HCT116 (cell line): ENCODE measurements around the gene PHLDA1. TPM values are rescaled to one million over a fixed set of nuclear protein-coding genes. Genes with fewer than 3 reads are reported as not detected.

Source experiments
- ATAC-seq: fragments of 200-7000 bp; cut with Tn5 transposase; 2 replicates; pipeline ENCODE4 v1.9.1; 2020; ENCODE audit warnings: mild to moderate bottlenecking, moderate library complexity
- BruUV-seq: library from RNA; stranded (reverse); fragments of 400-500 nt; replicated peaks from 2 replicates; lab custom pipeline; 2021; lab: Mats Ljungman, UMichigan
- CTCF ChIA-PET: fragments of 300-600 bp; sonication (Branson Sonifier 250); formaldehyde crosslinking; loops from one replicate; lab custom pipeline; 2021; ENCODE audit warnings: antibody characterized with exemption; lab: Charles Lee
- POLR2A ChIA-PET: fragments of 300-600, 350-600 bp; sonication (Branson Sonifier 250); formaldehyde crosslinking; loops from one replicate; lab custom pipeline; 2021; ENCODE audit warnings: antibody characterized with exemption; lab: Charles Lee
- RAD21 ChIA-PET, 2 experiments: fragments of 300-600 bp; sonication (Branson Sonifier 250); formaldehyde crosslinking; loops; one replicate each; lab custom pipeline; 2023; ENCODE audit warnings: low total read pairs in 2 of 2; ENCODE audit not compliant: uncharacterized antibody in 2 of 2, unreplicated experiment in 2 of 2, low non-redundant PET in 1 of 2; lab: Charles Lee
- DNase-seq: peaks from one replicate; pipeline ENCODE4 v3.0.0-alpha.2; 2010; ENCODE audit warnings: low read depth, low spot score
- H2AFZ ChIP-seq: fragments of 200-600 bp; shearing (Covaris generic), sonication (generic); 2 replicates; pipeline ENCODE4 v1.6.1; 2017; ENCODE audit warnings: low read depth, mixed run types, mixed read lengths, antibody characterized with exemption, low read length; ENCODE audit not compliant: poor library complexity, severe bottlenecking
- H3K27ac ChIP-seq: 2 replicates; pipeline ENCODE4 v1.5.1; 2012; ENCODE audit warnings: low read depth, low read length
- H3K27me3 ChIP-seq: fragments of 200-600 bp; sonication (generic); 2 replicates; pipeline ENCODE4 v1.6.1; 2016; ENCODE audit warnings: mixed run types, low read length, mixed read lengths; ENCODE audit not compliant: insufficient read depth
- H3K36me3 ChIP-seq, 2 experiments: fragments of 200-500 bp in 1 of 2; fragments of 200-600 bp in 1 of 2; sonication (Bioruptor generic) in 1 of 2; sonication (generic) in 1 of 2; 2 replicates each; pipeline versions ENCODE4 v1.5.1 to v1.6.1; 2014 to 2016; ENCODE audit warnings: low read length in 2 of 2, inconsistent platforms in 1 of 2, mixed read lengths in 1 of 2, mixed run types in 1 of 2; ENCODE audit not compliant: insufficient read depth in 2 of 2, control insufficient read depth in 1 of 2
- H3K4me1 ChIP-seq, 2 experiments: fragments of 200-600 bp in 1 of 2; sonication (generic) in 1 of 2; 2 replicates each; pipeline versions ENCODE4 v1.5.1 to v1.6.1; 2012 to 2017; ENCODE audit warnings: low read length in 2 of 2, inconsistent platforms in 1 of 2, mild to moderate bottlenecking in 1 of 2, mixed read lengths in 1 of 2, mixed run types in 1 of 2, moderate library complexity in 1 of 2; ENCODE audit not compliant: insufficient read depth in 2 of 2, control insufficient read depth in 1 of 2
- H3K4me2 ChIP-seq: fragments of 200-600 bp; sonication (generic); 2 replicates; pipeline ENCODE4 v1.6.1; 2017; ENCODE audit warnings: mixed run types, low read length, mixed read lengths
- H3K4me3 ChIP-seq, 2 experiments: fragments of 200-600 bp in 1 of 2; sonication (generic) in 1 of 2; replicated peaks in 1 of 2; 2 replicates each; pipeline ENCODE4 v1.5.1; 2011 to 2016; ENCODE audit warnings: low read length in 2 of 2, control low read depth in 1 of 2, low read depth in 1 of 2, mild to moderate bottlenecking in 1 of 2, mixed read lengths in 1 of 2, mixed run types in 1 of 2
- H3K79me2 ChIP-seq: fragments of 200-600 bp; sonication (generic); 2 replicates; pipeline ENCODE4 v1.6.1; 2017; ENCODE audit warnings: mild to moderate bottlenecking, mixed run types, low read length, moderate library complexity, mixed read lengths; ENCODE audit not compliant: insufficient read depth
- H3K9ac ChIP-seq: fragments of 200-600 bp; sonication (generic); 2 replicates; pipeline ENCODE4 v1.6.1; 2016; ENCODE audit warnings: low read length, mixed read lengths
- H3K9me2 ChIP-seq: fragments of 200-600 bp; sonication (generic), shearing (Covaris generic); 2 replicates; pipeline ENCODE4 v1.6.1; 2017; ENCODE audit warnings: mixed run types, mild to moderate bottlenecking, moderate library complexity; ENCODE audit not compliant: insufficient read depth
- H3K9me3 ChIP-seq, 2 experiments: fragments of 200-500 bp in 1 of 2; fragments of 200-600 bp in 1 of 2; sonication (Bioruptor generic) in 1 of 2; sonication (generic) in 1 of 2; 2 replicates each; pipeline ENCODE4 v1.6.1; 2014 to 2017; ENCODE audit warnings: low read length in 2 of 2, mixed read lengths in 2 of 2, inconsistent platforms in 1 of 2, low read depth in 1 of 2, mild to moderate bottlenecking in 1 of 2, mixed run types in 1 of 2, moderate library complexity in 1 of 2; ENCODE audit not compliant: control insufficient read depth in 1 of 2, insufficient read depth in 1 of 2
- H4K20me1 ChIP-seq: fragments of 200-600 bp; sonication (generic), shearing (Covaris generic); 2 replicates; pipeline ENCODE4 v1.6.1; 2017; ENCODE audit warnings: mixed run types, mild to moderate bottlenecking, moderate library complexity; ENCODE audit not compliant: insufficient read depth
- CEBPB ChIP-seq: IDR thresholded peaks from 2 replicates; pipeline ENCODE4 v1.6.1; 2012; ENCODE audit warnings: low read depth
- EGR1 ChIP-seq: IDR thresholded peaks from 2 replicates; pipeline ENCODE4 v1.6.1; 2012; ENCODE audit warnings: low read depth
- ELF1 ChIP-seq: IDR thresholded peaks from 2 replicates; pipeline ENCODE4 v1.6.1; 2012; ENCODE audit warnings: low read depth, borderline replicate concordance
- EZH2 ChIP-seq: fragments of 200-600 bp; sonication (generic); IDR thresholded peaks from 2 replicates; pipeline ENCODE4 v1.6.1; 2017; ENCODE audit warnings: antibody characterized with exemption, mixed run types
- EZH2phosphoT487 ChIP-seq: fragments of 200-600 bp; IDR thresholded peaks from 2 replicates; pipeline ENCODE4 v1.6.1; 2018; ENCODE audit warnings: antibody characterized with exemption, borderline replicate concordance
- FOSL1 ChIP-seq: IDR thresholded peaks from 2 replicates; pipeline ENCODE4 v1.6.1; 2012; ENCODE audit warnings: low read depth
- JUND ChIP-seq: IDR thresholded peaks from 2 replicates; pipeline ENCODE4 v1.6.1; 2012
- MAX ChIP-seq: IDR thresholded peaks from 2 replicates; pipeline ENCODE4 v1.6.1; 2012
- POLR2A ChIP-seq: IDR thresholded peaks from 2 replicates; pipeline ENCODE4 v1.7.0; 2011; ENCODE audit warnings: borderline replicate concordance; ENCODE audit not compliant: insufficient read depth, insufficient read length; ENCODE audit errors: extremely low read depth
- RAD21 ChIP-seq: IDR thresholded peaks from 2 replicates; pipeline ENCODE4 v1.6.1; 2012; ENCODE audit warnings: low read depth, mild to moderate bottlenecking
- REST ChIP-seq: IDR thresholded peaks from 2 replicates; pipeline ENCODE4 v1.6.1; 2012; ENCODE audit warnings: low read depth
- SIN3A ChIP-seq: IDR thresholded peaks from 2 replicates; pipeline ENCODE4 v1.6.1; 2012; ENCODE audit warnings: low read depth
- SP1 ChIP-seq: IDR thresholded peaks from 2 replicates; pipeline ENCODE4 v1.6.1; 2012; ENCODE audit warnings: low read depth
- TCF7L2 ChIP-seq: IDR thresholded peaks from 2 replicates; pipeline ENCODE4 v1.7.0; 2011; ENCODE audit warnings: borderline replicate concordance, inconsistent platforms; ENCODE audit not compliant: insufficient read depth, insufficient read length; ENCODE audit errors: extremely low read depth
- YY1 ChIP-seq: IDR thresholded peaks from 2 replicates; pipeline ENCODE4 v1.6.1; 2011; ENCODE audit warnings: low read length, low read depth, moderate library complexity, mild to moderate bottlenecking; ENCODE audit not compliant: insufficient replicate concordance; ENCODE audit errors: extremely low read depth
- ZBTB33 ChIP-seq: IDR thresholded peaks from 2 replicates; pipeline ENCODE4 v1.6.1; 2011; ENCODE audit warnings: mild to moderate bottlenecking, low read length, moderate library complexity; ENCODE audit not compliant: insufficient replicate concordance; ENCODE audit errors: extremely low read depth
- ZFX ChIP-seq: fragments of 450-650 bp; IDR thresholded peaks from 2 replicates; pipeline ENCODE4 v1.6.1; 2017
- intact Hi-C: fragments of 100-400 bp; cut with micrococcal nuclease; formaldehyde crosslinking; loops from 2 replicates; pipeline ENCODE4 v1.10.0; 2022
- total RNA-seq: library from RNA; stranded (reverse); gene quantifications from one replicate; pipeline ENCODE4 v1.2.1, GENCODE V29; 2021; ENCODE audit not compliant: unreplicated experiment
- TF ChIP-seq, protein P1 (sequence below): IDR thresholded peaks from 2 replicates; pipeline ENCODE4 v1.6.1; 2012
- TF ChIP-seq, protein P2 (sequence below), 3 experiments: fragments of 200-600 bp in 1 of 3; sonication (generic) in 1 of 3; IDR thresholded peaks in 2 of 3; conservative IDR thresholded peaks in 1 of 3; 2 replicates each; pipeline ENCODE4 v1.5.1; 2012 to 2017; ENCODE audit warnings: low read depth in 2 of 3, low read length in 2 of 3, antibody characterized with exemption in 1 of 3, borderline replicate concordance in 1 of 3, control low read depth in 1 of 3, mild to moderate bottlenecking in 1 of 3, mixed read lengths in 1 of 3, mixed run types in 1 of 3, moderate library complexity in 1 of 3; ENCODE audit not compliant: insufficient read depth in 1 of 3

The PHLDA1 gene
- total RNA-seq, 1 experiment from 2014 or later: 231 TPM

DNA sequence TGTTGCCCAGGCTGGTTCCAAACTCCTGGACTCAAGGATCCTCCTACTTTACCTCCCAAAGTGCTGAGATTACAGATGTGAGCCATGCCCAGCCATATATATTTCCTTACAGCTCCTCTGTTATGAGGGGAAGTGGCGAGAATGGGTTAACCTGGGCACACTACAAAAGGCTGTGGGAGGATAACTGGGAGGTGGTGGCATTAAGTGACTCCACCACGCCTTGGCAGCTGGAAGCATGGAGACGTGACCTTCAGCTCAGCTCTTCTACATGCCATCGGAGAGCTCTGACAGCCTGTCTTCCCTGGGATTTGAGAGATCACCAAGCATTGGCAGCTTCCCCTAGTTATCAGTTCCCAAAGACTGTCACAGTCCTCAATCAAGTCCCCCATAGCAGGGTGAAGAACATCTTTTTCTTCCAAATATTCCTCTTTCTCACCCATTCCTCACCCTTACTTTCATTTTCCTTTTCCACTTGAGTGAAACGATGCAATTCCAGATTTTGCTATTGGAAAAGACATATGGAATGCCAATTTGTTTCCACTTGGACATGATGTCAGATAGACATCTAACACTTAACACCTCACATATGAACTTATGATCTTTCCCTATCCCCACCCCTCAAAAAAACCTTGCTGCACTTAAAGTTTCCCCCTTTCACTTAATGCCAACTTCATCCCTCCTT lies 48.5 kb downstream of the PHLDA1 start:
- POLR2A ChIA-PET: interaction anchor here (1.0 to 1.3 kb wide), 2 partner anchors 41 to 45 kb away, joined by 3 to 4 read pairs; no protein-coding TSS in a partner anchor
- H3K4me2 ChIP-seq: peak overlapping the region; percentile 57
- BruUV-seq: no TSS peak
- no peak for TF ChIP-seq TCF7L2
- TF ChIP-seq EGR1: no peak
- TF ChIP-seq MAX: 0 out of 2 replicates have a peak, but pooled peaks have one; percentile 23
- TF ChIP-seq, protein P1, sequence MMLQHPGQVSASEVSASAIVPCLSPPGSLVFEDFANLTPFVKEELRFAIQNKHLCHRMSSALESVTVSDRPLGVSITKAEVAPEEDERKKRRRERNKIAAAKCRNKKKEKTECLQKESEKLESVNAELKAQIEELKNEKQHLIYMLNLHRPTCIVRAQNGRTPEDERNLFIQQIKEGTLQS: no peak
- no peak for TF ChIP-seq REST
- peak; percentile 13 for TF ChIP-seq POLR2A
- peak; percentile 29 for TF ChIP-seq SP1
- TF ChIP-seq YY1: no peak
- no peak for TF ChIP-seq ELF1
- TF ChIP-seq JUND: no peak
- TF ChIP-seq EZH2: no peak
- TF ChIP-seq SIN3A: no peak
- no peak for TF ChIP-seq ZBTB33
- TF ChIP-seq CEBPB: no peak
- TF ChIP-seq EZH2phosphoT487: no peak
- TF ChIP-seq RAD21: no peak
- TF ChIP-seq FOSL1: no peak
- TF ChIP-seq, protein P2, sequence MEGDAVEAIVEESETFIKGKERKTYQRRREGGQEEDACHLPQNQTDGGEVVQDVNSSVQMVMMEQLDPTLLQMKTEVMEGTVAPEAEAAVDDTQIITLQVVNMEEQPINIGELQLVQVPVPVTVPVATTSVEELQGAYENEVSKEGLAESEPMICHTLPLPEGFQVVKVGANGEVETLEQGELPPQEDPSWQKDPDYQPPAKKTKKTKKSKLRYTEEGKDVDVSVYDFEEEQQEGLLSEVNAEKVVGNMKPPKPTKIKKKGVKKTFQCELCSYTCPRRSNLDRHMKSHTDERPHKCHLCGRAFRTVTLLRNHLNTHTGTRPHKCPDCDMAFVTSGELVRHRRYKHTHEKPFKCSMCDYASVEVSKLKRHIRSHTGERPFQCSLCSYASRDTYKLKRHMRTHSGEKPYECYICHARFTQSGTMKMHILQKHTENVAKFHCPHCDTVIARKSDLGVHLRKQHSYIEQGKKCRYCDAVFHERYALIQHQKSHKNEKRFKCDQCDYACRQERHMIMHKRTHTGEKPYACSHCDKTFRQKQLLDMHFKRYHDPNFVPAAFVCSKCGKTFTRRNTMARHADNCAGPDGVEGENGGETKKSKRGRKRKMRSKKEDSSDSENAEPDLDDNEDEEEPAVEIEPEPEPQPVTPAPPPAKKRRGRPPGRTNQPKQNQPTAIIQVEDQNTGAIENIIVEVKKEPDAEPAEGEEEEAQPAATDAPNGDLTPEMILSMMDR (IDR thresholded peaks at IDR 0.05 in 2 of 3, conservative IDR thresholded peaks at IDR 0.05 in 1 of 3; ENCODE audit: borderline replicate concordance in 1 of 3, insufficient read depth in 1 of 3, low read depth in 2 of 3, low read length in 2 of 3): no peak
- TF ChIP-seq ZFX: no peak

More for the DNA sequence above, 48.5 kb downstream of the PHLDA1 start:
- Histone ChIP-seq H3K36me3 (no peaks in the 10 kb centered on the region), H2AFZ (no peak overlapping the region), H3K27me3 (no peaks in the 10 kb centered on the region), H3K9me3 (no peaks in the 10 kb centered on the region), H4K20me1 (no peaks in the 10 kb centered on the region), H3K4me3 (peak overlapping the region in 1 of 2 experiments; percentile 24; a peak in 2 of 4 replicates), H3K27ac (peak overlapping the region; percentile 98), H3K9me2 (no peaks in the 10 kb centered on the region), H3K79me2 (peaks cover 11% of the 10 kb centered on the region; the same call in 1 of the 2 replicates), H3K9ac (peak overlapping the region; percentile 60), H3K4me1 (peaks cover 73 to 83% of the 10 kb centered on the region in 2 experiments)
- ATAC-seq (0 out of 2 replicates have a peak, but pooled peaks have one; percentile 8), DNase-seq (no peak)
- intact Hi-C loops: no loop called here
- ChIA-PET RAD21 (interaction anchor here in 1 of 2 experiments (1.1 kb wide), 1 partner anchor 38 kb away, joined by 4 read pairs; no protein-coding TSS in a partner anchor), CTCF (no interaction called here)
